ENCODE data around the gene POLR1E. TPM values are rescaled to one million over a fixed set of nuclear protein-coding genes. Genes with fewer than 3 reads are reported as not detected.

POLR1E gene
- total RNA-seq, 1 donor from 2014 or later = 46.3 TPM

- Mint-ChIP-seq H3K4me1 (peaks cover 38% of the 10 kb centered on the region), H3K27me3 (no peaks in the 10 kb centered on the region), H3K4me3 (no peak overlapping the region), H3K9me3 (no peaks in the 10 kb centered on the region), H3K27ac (no peak overlapping the region), H3K36me3 (ENCODE audit: low read depth) (peaks cover 42% of the 10 kb centered on the region)
- ATAC-seq (ENCODE audit: low read depth) (no peak), DNase-seq (no peak)
- TF ChIP-seq CTCF (IDR thresholded peaks at IDR 0.05) = no peak
- intact Hi-C loops (cut with micrococcal nuclease) = no loop called here
- POLR2A ChIA-PET = interaction anchor here (0.7 kb wide), 1 partner anchor 13 kb away, joined by 3 read pairs; no protein-coding TSS in a partner anchor
- CTCF ChIA-PET = no interaction called here
These were observed 57.1 kb downstream of the POLR1E start for GRCh38 chr9:37542895-37543294.

GRCh38 chr9:37543468-37543867 is 57.7 kb downstream of the POLR1E start:
- intact Hi-C loops (cut with micrococcal nuclease) = no loop called here
- POLR2A ChIA-PET = no interaction called here

GRCh38 chr9:37547328-37547878 is 61.7 kb downstream of the POLR1E start:
- Mint-ChIP-seq H3K27ac (no peak overlapping the region), H3K9me3 (no peaks in the 10 kb centered on the region), H3K36me3 (ENCODE audit: low read depth) (peaks cover 7% of the 10 kb centered on the region), H3K4me1 (peaks cover 42% of the 10 kb centered on the region), H3K27me3 (no peaks in the 10 kb centered on the region), H3K4me3 (no peak overlapping the region)
- no peak for DNase-seq
- no peak for ATAC-seq (ENCODE audit: low read depth)
- no peak for TF ChIP-seq CTCF (IDR thresholded peaks at IDR 0.05)
- intact Hi-C loops (cut with micrococcal nuclease) = loop anchor here (2.0 kb wide), 1 partner anchor 19 kb away; no protein-coding TSS in a partner anchor
- POLR2A ChIA-PET = no interaction called here
- CTCF ChIA-PET = interaction anchor here (0.6 kb wide), 1 partner anchor 37 kb away, joined by 3 read pairs; no protein-coding TSS in a partner anchor

More at GRCh38 chr9:37543468-37543867, 57.7 kb downstream of the POLR1E start:
- Mint-ChIP-seq H3K27me3 (no peaks in the 10 kb centered on the region), H3K4me1 (peaks cover 41% of the 10 kb centered on the region), H3K9me3 (no peaks in the 10 kb centered on the region), H3K36me3 (ENCODE audit: low read depth) (peaks cover 38% of the 10 kb centered on the region), H3K27ac (no peak overlapping the region), H3K4me3 (no peak overlapping the region)
- TF ChIP-seq CTCF (IDR thresholded peaks at IDR 0.05) = no peak
- ATAC-seq (ENCODE audit: low read depth) = no peak
- CTCF ChIA-PET = no interaction called here
- DNase-seq = no peak

GRCh38 chr9:37549527-37549926 is 63.8 kb downstream of the POLR1E start:
- Mint-ChIP-seq H3K36me3 (ENCODE audit: low read depth) (peaks cover 8% of the 10 kb centered on the region), H3K27me3 (no peaks in the 10 kb centered on the region), H3K4me1 (peaks cover 35% of the 10 kb centered on the region), H3K9me3 (no peaks in the 10 kb centered on the region), H3K4me3 (no peak overlapping the region), H3K27ac (no peak overlapping the region)
- no peak for TF ChIP-seq CTCF (IDR thresholded peaks at IDR 0.05)
- intact Hi-C loops (cut with micrococcal nuclease) = no loop called here
- no peak for ATAC-seq (ENCODE audit: low read depth)
- ChIA-PET CTCF (no interaction called here), POLR2A (interaction anchor here (0.6 to 1.2 kb wide), 3 partner anchors 9 to 26 kb away, joined by 4 to 5 read pairs (median 4); partner anchors contain the start of gene FBXO10)
- DNase-seq = no peak

- H3K4me3 Mint-ChIP-seq = no peak overlapping the region
- ChIA-PET CTCF (no interaction called here), POLR2A (interaction anchor here (0.5 kb wide), 1 partner anchor 33 kb away, joined by 4 read pairs; no protein-coding TSS in a partner anchor)
- peaks cover 35% of the 10 kb centered on the region for H3K4me1 Mint-ChIP-seq
- no peaks in the 10 kb centered on the region for H3K9me3 Mint-ChIP-seq
- no peaks in the 10 kb centered on the region for H3K27me3 Mint-ChIP-seq
- intact Hi-C loops (cut with micrococcal nuclease) = no loop called here
- DNase-seq (no peak), ATAC-seq (ENCODE audit: low read depth) (no peak)
- peaks cover 6% of the 10 kb centered on the region for H3K36me3 Mint-ChIP-seq (ENCODE audit: low read depth)
- no peak for TF ChIP-seq CTCF (IDR thresholded peaks at IDR 0.05)
- no peak overlapping the region for H3K27ac Mint-ChIP-seq
These were observed 65.0 kb downstream of the POLR1E start for GRCh38 chr9:37550781-37551180.

Data from activated B cell treated with CpG ODN at 0.5 μM for 24 hours (primary cell).